HS-5 (cell line): ENCODE measurements around the gene CDHR1.

Experiments used
- DNase-seq: peaks from one replicate; pipeline ENCODE4 v3.0.0-alpha.2; 2012; ENCODE audit warnings: low read depth

The CDHR1 gene

DNA sequence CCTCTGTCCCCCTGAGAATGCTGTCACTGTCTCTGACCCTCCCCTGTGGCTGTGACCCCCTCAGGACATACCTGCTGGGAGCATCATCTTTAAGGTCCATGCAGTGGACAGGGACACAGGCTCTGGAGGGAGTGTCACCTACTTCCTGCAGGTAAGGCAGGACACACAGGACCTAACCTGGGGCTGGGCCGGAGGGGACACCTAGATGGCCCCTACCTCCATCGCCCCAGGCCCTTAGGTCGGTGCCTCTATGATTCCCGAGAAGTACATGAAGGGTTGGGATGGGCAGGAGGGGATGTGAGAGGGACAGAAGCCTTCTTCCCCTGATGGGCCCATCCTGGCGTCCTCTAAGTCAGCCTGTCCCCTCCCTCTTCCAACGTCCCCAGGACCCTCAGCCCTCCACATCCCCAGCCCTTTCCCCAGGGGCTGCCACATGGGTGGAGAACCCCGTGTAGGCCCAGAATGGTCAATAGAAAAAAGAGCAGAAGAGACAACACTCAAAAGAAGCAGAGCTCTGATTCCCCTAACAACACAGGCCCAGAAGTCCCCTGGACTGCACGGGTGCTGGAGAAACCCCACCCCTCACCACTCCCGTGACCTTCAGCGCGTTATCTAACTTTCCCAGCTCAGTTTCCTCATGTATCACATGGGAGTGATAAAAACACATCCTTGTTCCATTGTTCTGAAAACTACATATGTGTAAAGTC lies 6.4 kb downstream of the CDHR1 start:
- DNase-seq = no peak

DNA sequence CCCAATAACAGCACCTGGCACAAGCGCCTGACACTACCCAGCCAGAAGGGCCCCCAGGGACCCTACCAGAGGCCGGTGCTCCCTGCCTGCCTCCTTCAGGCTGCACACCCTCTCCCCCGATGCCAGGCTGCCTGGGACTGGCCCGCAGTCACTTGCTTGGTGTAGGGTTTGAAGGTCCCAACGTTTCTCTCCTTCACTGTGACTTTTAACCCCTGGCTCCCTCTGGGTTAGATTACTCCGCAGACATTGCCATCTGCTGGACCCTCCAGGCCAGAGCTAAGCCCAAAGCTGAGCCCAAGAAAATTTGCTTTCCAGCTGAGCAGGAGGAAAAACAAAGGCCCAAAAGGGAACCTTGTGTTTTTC lies 6.9 kb downstream of the CDHR1 start:
- no peak for DNase-seq

- no peak for DNase-seq
These were observed 7.3 kb downstream of the CDHR1 start for GRCh38 chr10:84201682-84202081.

- no peak for DNase-seq
These were observed 8.0 kb downstream of the CDHR1 start for GRCh38 chr10:84202349-84202748.

DNA sequence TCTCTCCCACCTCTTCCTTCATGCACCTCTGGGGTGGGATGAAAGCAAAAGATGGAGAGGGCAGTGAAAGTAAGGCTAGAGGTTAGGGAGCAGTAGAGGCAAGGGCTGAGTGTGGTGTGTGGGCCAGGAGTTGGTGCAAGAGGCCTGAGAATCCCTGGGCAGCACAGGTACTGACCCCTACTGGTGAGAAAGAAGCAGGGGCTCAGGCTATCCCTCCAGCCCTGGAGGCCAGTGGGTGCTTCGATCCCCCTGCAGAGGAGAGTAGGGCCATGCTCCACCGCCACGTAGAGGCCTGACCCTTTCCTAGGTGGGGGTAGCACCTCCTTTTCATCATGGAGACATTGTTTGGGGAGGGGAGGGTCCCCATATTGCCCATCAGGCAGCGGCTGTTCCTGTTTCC lies 9.8 kb downstream of the CDHR1 start:
- DNase-seq = no peak

GRCh38 chr10:84204610-84205009 lies 10.3 kb downstream of the CDHR1 start:
- DNase-seq = no peak

- no peak for DNase-seq
These were observed 10.9 kb downstream of the CDHR1 start for GRCh38 chr10:84205049-84205852.

DNA sequence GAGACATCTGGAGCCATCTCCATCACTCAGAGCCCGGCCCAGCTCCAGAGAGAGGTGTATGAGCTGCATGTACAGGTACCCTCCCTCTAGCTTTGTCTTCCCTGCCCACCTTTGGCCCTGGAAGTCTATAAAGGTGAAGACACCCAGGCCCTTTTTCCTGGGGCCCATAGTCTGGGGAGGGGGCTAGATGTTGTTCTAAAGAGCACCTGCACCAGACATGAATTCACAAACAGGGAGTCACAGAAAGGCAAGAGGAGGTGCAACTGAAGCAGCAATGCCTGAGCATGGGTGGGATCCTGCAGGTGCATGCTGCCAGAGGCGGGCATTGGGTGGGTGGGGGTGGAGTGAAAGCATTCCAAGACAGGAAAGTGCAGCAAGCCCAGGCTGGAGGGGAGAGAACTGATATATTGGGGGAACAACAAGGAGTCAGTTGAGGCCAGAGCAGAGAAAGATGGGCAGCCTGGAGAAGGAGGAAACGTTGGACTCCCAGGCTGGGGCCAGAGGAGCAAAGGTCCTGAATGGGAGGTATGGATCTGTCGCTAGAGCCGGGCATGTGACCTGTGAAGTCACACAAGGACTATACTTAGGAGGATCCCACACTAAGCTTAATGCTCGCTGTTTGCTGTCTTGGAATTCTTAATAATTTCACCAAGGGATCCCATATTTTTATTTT lies 11.7 kb downstream of the CDHR1 start:
- DNase-seq = no peak

GRCh38 chr10:84208023-84208422 lies 13.7 kb downstream of the CDHR1 start:
- DNase-seq = no peak

- no peak for DNase-seq
These were observed 17.2 kb downstream of the CDHR1 start for GRCh38 chr10:84211566-84211965.

GRCh38 chr10:84212014-84212413 lies 17.7 kb downstream of the CDHR1 start:
- no peak for DNase-seq

DNA sequence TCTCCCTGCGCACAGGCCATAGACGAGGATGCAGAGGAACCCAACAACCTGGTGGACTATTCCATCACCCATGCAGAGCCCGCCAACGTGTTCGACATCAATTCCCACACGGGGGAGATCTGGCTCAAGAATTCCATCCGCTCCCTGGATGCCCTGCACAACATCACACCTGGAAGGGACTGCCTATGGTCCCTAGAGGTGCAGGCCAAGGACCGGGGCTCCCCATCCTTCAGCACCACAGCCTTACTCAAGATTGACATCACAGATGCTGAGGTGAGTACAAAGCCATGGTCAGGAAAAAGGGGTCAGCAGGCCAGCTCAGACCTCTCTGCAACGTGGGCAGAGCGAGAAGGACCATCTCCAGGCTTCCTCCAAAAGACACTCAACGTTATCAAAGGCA lies 18.7 kb downstream of the CDHR1 start:
- DNase-seq = no peak

GRCh38 chr10:84214046-84214572 lies 19.8 kb downstream of the CDHR1 start:
- no peak for DNase-seq

- DNase-seq = no peak
These were observed 20.4 kb downstream of the CDHR1 start for GRCh38 chr10:84214612-84215235.

- no peak for DNase-seq
These were observed 22.5 kb downstream of the CDHR1 start for GRCh38 chr10:84216834-84217233.

- DNase-seq = no peak
These were observed 23.4 kb downstream of the CDHR1 start for GRCh38 chr10:84217746-84218145.

DNA sequence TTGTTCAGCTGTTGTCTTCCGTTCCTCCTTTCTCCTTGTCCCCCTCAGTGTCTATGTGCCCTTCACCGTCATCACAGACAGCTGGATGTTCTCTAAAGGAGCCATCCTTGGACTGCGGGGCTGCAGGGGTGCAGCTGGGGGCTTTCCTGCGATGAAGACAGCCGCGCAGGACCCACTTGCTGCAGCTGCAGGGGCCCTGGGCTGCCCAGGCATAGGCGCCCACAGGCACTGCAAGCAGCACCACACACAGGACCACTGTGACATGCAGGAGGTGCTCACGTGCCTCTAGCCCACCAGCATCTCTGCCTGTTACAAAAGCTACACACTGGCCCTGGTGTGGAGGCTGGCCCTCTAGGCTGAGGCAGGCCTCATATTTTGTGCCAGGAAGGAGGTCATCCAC lies 27.6 kb downstream of the CDHR1 start:
- DNase-seq = no peak

DNA sequence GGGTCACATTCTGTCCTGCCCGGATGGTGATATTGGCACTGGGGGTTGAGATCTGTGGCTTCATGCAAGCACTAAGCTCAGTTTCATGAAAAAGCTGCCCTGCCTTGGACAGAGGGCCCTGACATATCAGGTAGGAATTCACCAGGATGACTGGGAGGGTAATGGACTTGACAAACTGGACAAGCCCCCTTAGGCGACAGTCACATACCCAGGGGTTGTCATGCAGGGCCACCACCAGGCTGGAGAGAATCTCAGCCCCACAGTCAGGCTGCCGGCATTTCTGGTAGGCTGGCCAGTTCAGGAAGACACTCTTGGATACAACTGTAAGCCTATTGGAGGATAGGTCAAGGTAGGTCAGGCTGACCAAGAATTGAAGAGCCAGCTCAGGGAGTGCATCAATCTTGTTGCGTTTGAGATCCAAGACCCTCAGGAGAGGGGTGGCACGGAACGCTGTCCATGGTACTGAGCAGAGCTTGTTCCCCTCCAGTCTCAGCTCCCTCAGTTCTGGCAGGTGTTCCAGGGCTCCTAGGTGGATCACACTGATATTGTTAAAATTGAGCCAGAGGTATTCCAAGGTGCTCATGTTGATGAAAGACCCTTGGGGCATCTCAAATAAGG lies 30.2 kb downstream of the CDHR1 start:
- no peak for DNase-seq

- no peak for DNase-seq
These were observed 31.3 kb downstream of the CDHR1 start, which contains the start of gene LRIT2 for GRCh38 chr10:84225427-84226173. LRIT2 (minus strand) TSS chr10:84225544; CDS start chr10:84225520, 24 bp downstream.

DNA sequence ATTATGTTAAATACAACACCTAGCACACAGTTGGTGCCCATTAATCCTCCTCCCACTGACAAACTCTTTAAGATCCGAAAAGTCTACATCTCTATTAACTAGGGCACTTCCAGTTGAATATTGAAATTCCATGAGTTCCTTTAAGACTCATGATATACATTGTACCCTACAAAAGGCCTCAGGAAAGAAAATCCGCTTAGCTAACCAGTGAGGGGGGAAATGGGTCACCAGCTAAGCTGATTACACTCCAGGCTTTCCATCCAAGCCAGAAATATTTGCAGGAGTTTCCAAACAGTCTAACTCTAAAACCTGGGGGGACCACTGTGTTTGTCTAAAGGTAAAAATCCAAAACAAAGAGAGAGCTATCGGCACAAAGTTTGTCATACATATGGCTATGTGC lies 32.3 kb downstream of the CDHR1 start:
- DNase-seq = no peak

GRCh38 chr10:84227810-84228209 lies 33.5 kb downstream of the CDHR1 start:
- no peak for DNase-seq
